ENCODE measurements around the gene HOXD11.

DNA sequence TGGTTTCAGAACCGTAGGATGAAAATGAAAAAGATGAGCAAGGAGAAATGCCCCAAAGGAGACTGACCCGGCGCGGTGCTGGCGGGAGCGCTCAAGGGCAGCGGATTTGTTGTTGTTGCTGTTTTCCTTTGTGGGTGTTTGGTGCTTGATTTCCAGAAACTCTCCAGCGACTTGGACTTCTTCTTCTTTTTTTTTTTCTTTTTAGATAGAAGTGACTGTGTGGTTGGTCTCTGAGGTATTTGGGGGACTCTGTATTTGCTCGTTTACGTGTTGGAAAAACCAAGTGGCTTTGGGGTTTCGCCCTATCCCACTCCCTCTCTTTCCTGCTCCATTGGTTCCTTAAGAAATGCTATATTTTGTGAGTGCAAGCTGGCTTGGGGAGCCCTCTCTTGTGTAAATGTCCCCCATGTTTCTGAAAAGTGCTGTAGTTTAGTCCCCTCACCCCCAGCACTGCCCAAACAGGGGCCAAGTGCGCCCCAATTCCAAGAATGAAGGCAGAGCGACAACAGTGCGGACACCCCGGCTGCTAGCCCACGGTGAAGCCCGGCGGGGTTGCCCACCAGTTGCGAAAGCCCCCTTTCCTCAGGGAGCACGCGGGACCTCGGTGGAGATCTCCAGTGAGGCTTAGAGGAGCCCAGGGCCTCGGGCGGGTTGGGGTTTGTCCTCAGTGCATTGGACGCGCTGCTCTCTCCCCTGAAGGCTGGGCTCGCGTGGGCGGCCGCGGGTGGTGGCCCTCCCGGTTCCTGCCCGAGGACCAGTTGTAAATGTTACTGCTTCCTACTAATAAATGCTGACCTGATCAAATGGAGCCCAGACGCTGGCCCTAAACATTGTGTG, 17.2 kb downstream of the HOXD11 start:
- TF ChIP-seq CTCF (IDR thresholded peaks at IDR 0.05 in 4 of 5, conservative IDR thresholded peaks at IDR 0.05 in 1 of 5) (no peak), POLR2A (IDR thresholded peaks at IDR 0.05) (no peak)

Data from gastrocnemius medialis (tissue), 4 donors.